CD4-positive, alpha-beta T cell treated with Interleukin-2 at 100 ng/mL for 4 hours (primary cell): ENCODE measurements around the gene SNRNP40.
"Not testable (repeated sequence)": the region's sequence is repeated elsewhere in the genome, so short reads cannot be mapped to it uniquely, and the experiment has no call there.

Experiments
- DNase-seq: peaks from one replicate; pipeline ENCODE4 v3.0.0-alpha.2; 2020; ENCODE audit warnings: low spot score

The SNRNP40 gene

DNA sequence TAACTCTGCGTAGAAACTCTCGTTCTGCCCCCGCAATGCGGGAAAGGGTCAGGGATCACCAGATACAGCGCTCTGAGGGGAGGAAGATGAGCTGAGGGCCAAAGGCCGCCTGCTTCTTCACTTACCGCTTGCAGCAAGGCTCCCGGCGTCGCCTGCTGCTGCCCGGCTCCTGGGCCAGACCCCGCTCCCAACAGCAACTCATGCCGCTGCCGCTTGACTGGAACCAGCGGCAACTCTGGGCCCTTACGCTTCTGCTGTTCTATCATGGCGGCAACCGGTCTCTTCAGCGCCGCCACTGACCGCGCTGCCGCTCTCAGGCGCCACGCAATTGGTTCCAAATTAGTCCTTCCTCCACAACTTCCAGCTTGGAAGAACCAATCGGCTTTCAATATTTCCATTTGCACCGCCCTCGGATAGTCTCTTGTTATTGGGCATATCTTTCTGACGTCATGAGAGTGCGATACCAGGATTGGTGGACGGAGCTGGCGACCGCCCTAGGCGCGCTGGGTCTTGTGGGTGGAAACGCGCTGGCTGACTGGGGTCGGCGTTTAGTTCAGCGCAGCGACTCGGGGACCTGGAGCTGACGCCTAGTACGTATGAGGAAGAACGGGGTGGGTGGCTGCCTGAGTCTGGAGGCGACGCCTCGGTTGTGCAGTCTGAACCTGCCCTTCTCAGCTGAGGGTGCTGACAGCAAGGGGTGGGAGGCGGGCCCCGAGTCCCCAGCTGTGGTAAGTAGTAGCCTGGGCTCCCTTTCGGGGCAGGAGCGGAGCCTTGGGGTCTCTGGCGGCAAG, at the start of gene SNRNP40, which contains the start of gene ZCCHC17:
Gene SNRNP40, minus strand, starts transcription at position 303 of the 791 bp plus-strand sequence. Its CDS starts 37 bp downstream, at position 266.
Gene ZCCHC17, plus strand, starts transcription at position 547 of the 791 bp plus-strand sequence. CDS start 13,067 bp downstream, outside the sequence.
- DNase-seq: peak; percentile 99

DNA sequence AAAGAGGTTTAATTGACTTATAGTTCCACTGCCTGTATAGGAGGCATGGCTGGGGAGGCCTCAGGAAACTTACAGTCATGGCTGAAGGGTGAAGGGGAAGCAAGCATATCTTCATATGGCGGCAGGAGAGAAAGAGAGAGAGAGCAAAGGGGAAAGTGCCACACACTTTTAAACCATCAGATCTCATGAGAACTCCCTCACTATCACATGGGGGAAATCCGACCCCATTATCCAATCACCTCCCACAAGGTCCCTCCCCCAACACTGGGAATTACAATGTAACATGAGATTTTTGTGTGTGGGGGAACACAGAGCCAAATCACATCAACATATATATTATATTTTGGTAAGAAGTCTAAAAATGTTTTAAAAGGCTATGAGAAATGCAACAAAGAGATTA, 49.0 kb upstream of the SNRNP40 start:
- DNase-seq: no peak

DNA sequence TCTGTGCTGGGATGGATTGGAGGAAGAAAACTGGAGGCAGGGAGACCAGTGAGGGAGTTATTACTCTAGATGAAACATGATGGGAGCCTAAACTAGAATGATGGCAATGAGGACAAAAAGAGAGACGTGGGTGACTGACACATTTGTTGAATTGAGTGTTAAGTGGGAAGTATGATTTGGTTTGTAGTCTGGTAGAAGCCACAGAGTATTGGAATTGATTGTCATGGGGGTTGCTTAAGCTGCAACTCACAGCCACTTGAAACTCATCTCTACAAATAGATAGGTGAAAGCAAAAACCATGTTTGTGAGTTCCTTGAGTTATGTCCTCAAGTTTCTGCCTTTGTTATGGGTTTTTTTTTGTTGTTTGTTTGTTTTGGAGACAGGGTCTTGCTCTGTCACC, 47.9 kb upstream of the SNRNP40 start:
- no peak for DNase-seq

DNA sequence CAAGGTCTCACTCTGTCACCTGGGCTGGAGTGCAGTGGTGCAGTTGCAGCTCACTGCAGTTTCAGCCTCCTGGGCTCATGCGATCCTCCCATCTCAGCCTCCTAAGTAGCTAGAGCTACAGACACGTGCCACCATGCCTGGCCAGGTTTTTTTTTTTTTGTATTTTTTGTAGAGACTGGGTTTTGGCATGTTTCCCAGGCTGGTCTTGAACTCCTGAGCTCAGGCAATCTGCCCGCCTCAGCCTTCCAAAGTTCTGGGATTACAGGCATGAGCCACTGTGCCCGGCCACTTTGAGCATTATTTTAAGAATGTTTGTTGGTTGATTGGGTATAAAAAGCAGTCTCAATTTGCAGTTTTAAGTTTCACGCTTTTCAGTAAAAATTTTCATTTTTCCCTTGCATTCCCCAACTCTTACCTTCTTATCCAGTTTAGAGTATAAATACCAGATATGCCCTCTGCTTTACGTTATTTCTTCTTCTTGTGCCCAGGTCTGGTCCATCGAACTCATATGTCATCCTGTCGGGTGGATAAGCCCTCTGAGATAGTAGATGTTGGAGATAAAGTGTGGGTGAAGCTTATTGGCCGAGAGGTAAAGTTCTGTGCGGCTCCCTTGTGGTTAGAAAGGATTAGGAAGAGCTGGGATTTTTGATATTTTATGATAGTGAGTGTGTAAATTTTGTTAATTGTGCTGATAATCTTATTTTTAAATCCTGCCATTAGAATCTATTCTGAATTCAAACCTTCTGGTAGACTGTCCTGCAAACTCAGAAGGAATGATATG, 40.3 kb upstream of the SNRNP40 start:
- no peak for DNase-seq

DNA sequence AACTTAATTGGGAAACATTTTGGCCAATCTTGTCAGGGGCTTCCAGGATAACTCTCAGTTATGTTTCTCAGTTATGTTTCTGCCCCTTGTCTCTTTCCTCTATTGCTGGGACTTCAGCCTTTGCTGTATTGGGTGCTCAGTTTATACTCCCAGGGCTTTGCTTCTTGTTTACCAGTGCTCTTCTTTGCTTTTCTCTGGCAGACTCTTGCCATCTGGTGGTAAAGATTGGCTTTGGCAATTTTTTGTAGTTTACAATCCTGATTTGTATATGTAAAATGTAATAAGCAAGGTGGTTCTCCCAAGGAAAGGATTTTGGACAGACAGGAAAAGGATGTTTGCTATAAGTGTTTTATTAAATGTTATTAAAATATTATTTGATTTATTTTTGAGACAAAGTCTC, 38.4 kb upstream of the SNRNP40 start:
- DNase-seq: peak; percentile 17

DNA sequence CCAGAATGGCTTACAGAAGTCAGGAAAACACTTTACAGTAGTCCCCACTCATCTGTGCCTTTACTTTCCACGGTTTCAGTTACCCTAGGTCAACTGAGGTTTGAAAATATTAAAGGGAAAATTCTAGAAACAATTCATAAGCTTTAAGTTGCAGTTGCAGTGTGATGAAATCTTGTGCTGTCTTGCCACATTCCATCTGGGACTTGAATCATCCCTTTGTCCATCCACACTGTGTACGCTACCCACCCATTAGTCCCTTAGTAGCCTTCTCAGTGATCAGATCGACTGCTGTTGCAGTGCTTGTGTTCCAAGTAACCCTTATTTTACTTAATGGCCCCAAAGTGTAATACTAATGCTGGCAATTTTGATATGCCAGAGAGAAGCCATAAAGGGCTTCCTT, 30.8 kb upstream of the SNRNP40 start:
- no peak for DNase-seq

DNA sequence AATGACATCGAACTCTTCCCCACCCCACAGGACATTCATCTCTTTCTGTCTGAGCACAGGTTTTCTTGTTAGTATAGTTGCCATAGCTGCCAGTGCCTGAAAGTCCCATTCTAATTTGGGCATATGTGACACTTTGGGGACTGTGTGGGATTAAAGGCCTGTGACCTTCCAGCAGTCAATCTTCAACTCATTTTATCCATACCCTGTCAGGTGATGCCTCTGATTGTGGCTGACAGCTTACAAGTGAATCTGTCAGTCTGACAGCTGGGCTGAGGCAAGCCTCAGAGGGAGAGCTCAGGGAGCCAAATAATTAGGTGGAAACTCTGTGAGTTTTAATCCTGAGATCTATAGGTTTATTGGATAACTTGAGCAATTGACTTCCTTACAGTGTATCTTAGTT, 29.9 kb upstream of the SNRNP40 start:
- DNase-seq: no peak

DNA sequence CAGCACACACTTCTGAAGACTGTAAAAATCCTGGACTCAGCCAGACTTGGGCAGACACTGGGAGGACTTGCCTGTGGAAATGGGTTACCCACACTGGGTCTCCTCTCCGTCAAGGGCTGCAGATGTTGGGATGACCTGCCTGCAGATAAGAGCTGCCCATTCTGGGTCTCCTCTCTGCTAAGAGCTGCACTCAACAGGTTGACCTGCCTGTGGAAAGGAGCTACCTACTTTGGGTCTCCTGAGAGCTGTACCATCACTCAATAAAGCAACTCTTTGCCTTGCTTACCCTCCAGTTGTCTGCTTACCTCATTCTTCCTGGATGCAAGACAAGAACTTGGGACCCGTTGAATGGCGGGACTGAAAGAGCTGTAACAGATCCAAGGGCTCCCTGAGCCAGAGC, 28.4 kb upstream of the SNRNP40 start:
- no peak for DNase-seq

DNA sequence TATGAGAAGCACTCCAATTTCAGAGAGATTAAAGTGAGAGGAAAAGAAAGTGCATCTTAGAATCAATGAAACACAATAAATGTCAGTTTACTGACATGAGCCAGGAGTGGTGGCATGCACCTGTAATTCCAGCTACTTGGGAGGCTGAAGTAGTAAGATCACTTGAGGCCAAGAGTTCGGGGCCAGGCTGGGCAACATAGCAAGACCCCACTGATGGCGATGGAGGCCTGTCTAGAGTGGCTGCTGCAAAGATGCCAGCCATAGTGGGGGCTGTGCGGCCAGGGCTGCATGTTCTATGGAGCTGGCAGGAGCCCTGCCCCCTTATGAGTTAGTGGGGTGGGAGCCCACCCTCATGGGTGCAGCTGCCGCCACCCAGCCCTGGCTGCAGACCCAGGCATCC, 27.5 kb upstream of the SNRNP40 start:
- no peak for DNase-seq

DNA sequence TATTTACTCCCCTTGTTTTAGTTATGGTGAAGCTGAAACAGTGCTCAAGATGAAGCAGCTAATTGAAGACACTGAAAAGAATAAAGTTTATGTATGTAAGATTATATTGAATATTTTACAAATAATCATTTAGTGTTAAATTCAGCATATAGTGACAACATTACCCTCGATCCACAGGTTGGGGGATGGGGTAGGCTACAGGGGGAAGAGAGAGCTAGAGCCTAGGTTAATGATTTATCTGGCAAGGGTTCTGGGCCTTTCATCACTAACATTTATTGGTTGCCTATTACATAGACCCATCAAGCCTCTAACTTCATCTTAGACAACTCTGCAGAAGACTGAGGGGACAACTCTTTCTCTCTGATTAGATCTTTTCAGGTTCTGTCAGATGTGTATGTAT, 21.6 kb upstream of the SNRNP40 start:
- no peak for DNase-seq

DNA sequence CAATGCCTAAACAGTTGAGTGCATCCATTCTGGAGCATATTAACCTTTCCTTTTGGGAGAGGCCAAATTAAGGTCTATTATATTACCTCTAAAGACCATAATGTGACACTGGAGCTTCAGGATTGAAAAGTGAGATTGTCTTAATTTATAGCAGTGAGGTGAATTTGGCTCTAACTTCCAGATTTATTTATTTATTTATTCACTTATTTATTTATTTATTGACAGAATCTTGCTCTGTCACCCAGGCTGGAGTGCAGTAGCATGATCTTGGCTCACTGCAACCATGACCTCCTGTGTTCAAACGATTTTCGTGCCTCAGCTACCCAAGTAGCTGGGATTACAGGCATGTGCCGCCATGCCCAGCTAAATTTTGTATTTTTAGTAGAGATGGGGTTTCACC, 19.3 kb upstream of the SNRNP40 start:
- DNase-seq: no peak

DNA sequence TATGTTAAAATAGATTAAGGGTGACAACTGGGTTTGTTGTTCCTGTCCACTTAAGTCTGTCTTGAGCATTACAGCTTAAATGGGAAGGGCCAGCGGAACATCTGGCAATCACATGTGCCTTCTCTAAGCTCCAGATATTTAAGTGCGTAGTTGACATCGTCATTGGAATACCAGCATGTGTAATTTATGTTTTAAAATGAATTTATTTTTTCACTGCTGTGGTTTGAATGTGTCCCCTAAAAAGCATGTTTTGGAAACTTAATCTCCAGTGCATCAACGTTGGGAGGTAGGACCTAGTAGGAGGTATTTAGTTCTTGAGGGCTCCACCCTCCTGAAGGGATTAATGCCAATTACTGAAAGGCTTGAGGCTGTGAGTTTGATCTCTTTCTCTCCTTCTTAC, 13.6 kb upstream of the SNRNP40 start:
- DNase-seq: no peak

DNA sequence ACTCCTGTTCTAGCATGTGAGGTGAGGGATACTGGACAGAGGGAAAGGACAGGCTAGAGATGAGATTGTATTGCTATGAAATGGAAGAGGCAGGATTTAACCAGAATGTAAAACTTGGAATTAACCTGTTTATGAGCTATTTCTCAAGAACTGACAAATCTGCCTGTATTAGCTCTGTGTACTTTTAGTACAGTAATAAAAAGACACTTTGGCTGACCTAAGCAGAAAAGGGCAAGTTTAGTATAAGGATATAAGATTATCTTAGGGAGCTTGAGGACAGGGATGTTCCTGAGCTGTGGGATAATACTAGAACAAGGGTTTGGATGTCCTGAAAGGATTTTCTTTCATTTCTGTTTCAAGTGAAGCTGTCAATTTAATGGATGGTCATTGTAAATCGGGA, 11.4 kb upstream of the SNRNP40 start:
- no peak for DNase-seq

DNA sequence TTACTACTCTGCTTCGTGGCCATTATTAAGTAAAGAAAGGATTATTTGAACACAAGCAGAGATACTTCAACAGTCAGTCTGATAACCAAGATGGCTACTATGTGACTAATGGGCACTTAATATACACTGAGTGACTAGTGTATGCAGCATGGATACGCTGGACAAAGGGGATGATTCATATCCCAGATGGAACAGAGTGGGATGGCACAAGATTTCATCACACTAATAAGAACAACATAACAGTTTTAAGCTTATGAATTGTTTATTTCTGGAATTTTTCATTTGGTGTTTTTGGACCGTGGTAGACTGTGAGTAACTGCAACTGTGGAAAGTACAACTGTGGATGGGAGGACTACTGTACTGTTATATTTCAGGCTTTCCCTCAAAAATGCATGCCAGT, 9.7 kb upstream of the SNRNP40 start:
- DNase-seq: no peak

DNA sequence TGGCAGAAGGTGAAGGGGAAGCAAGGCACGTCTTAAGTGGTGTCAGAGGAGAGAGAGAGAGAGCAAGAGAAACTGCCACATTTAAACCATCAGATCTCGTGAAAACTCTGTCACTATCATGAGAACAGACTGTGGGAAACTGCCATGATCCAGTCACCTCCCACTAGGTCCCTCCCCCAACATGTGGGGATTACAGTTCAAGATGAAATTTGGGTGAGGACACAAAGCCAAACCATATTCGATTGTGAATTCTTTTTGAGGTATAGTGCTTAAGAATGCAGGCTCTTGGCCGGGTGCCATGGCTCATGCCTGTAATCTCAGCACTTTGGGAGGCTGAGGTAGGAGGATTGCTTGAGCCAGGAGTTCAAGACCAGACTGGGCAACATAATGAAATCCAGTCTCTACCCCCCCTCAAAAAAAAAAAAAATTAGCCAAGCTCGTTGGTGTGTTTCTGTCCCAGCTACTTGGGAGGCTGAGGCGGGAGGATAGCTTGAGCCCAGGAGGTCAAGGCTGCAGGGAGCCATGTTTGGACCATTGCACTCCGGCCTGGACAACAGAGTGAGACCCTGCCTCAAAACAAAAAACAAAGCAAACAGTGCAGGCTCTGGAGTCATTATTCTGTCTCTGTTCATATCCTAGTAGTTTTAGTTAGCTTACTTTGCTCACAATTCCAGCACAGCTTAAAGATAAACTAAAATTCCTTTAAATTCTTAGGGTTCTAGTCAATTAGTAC, 6.3 kb upstream of the SNRNP40 start:
- no peak for DNase-seq

DNA sequence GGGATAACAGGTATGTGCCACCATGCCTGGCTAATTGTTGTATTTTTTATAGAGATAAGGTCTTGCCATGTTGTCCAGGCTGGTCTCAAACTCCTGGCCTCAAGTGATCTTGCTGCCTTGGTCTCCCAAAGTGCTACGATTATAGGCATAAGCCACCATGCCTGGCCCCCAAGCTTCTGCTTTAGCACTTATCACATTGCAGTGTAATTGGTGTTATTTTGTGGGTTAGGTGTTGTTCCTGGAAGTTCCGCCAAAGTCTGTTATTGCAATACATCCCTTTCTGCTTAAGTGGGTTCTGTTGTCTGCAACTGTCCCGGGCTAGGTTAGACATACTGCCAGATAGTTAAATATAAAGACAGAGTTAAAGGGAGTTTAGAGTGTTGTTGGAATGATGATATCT, 3.6 kb upstream of the SNRNP40 start:
- DNase-seq: peak; percentile 32

DNA sequence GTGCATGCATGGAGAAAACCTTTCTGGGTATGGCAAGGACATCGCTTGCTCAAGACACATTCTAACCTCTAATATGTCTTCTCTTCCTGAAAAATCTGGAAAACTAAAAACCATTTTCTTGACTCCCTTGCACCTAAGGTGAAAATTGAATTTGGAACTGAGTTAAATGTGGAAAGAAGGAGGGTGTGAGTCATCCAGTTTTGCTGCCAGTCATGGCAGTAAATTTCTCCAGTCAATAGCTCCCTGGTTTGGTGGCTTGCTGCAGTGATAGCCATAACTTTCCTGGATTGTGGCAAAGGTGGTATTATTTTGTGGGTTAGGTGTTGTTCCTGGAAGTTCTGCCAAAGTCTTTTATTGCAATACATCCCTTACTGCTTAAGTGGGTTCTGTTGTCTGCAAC, 2.8 kb upstream of the SNRNP40 start:
- DNase-seq: no peak

DNA sequence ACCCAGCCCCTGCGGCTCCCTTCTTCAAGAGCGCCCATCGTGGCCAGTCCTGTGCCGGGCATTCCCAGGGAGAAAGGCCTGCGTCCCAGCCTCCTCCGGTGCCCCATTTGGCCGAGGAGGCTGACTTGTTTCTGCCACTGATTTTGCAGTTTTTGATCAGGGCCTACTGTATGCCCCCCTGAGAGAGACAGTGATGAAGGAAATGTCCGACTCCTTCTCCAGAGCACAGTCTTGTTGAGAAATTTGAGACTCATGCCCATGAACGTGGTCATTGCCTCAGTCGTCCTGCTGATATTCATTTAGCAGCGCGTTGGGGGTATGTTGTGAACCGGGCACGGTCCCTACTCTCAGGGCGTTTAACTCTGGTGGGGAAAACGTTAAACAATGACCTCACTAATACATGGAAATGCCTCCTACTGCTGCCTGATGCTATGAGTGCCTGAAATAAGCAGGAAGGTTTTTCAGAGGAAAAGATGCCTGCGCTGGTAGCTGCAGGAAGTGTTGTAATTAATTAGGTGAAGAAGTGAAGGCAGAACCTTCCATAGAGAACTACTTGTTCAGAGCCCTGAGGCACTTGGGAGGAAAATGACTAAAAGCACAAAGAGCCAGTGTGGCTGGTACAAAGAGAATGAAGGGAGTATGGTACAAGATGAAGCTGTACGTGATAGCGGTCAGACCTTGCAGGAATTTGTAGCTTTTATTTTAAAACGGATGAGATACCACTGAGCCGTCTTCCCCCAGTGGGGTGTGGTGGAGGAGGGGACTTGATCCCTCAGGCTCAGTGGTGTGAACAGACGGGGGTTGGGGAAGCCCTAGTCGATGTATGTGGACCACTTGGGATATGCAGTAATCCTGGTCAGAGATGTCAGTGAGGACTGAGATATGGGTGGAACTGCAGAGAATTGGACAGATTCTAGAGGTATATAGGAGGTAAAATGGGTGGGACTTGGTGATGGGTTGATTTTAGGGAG, 974 bp upstream of the SNRNP40 start:
- DNase-seq: no peak

DNA sequence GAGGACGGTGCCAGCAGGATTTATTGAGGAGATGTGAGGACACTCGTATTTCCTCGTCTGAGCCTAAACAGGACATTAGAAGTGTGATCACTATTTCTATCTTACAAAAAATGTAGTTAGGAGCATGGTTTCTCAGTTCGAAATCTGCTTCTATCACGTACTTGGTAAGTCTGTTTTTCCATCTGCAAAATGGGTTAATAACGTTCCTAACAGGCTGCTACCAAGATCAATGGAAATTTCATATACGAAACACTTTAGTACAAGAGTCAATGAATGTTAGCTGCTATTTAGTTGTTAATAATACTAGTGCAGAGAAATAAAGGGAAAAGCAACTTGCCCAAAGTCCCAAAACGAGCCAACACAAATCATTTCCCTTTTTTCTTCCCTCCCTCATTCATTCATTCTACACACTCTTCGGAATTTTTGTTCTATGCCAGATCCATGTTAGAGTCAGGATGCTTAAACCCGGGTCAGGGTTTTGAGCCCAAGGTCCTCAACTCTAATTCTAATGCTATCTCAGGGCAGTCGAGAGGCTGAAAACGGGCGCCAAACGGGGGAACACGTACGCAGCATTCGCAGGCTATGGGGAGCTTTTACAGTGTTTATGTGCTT, 608 bp downstream of the SNRNP40 start:
- no peak for DNase-seq

DNA sequence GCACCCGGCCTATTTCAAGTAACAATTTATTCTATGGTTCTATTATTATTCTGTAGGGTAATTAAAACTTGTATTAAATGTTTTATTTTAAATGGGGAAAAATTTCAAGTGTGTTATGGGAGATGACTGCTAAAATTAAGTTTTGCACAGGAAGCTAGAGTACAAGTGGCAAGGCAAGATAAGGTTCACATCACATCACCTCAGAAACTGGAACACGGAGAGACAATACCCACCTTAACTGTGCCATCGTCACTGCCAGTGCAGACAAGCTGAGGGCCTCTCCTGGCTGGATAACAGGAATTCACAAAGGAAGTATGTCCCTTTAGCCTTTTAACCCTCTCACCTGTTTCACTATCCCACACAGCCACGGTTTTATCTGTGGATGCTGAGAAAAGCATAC, 7.6 kb downstream of the SNRNP40 start:
- DNase-seq: no peak

DNA sequence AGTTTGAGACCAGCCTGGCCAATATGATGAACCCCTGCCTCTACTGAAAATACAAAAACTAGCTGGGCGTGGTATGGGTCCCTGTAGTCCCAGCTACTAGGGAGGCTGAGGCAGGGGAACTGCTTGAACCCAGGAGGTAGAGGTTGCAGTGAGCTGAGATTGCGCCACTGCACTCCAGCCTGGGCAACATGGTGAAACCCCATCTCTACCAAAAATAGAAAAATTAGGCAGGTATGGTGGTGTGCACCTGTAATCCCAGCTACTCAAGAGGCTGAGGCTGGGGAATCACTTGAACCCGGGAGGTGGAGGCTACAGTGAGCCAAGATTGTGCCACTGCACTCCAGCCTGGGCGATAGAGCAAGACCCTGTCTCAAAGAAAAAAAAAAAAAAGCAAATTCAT, 8.8 kb downstream of the SNRNP40 start:
- not testable (repeated sequence) for DNase-seq
